G401.6 (cell line): Measurements from ENCODE around the gene ZFPM1.

Experiments
- FAIRE-seq: peaks from 2 replicates; lab custom pipeline; 2012; peaks lifted over from hg19 to GRCh38; lab: Jason Lieb, UNC

Gene ZFPM1

GRCh38 chr16:88541831-88542616, 88.9 kb downstream of the ZFPM1 start:
- no peak for FAIRE-seq

DNA sequence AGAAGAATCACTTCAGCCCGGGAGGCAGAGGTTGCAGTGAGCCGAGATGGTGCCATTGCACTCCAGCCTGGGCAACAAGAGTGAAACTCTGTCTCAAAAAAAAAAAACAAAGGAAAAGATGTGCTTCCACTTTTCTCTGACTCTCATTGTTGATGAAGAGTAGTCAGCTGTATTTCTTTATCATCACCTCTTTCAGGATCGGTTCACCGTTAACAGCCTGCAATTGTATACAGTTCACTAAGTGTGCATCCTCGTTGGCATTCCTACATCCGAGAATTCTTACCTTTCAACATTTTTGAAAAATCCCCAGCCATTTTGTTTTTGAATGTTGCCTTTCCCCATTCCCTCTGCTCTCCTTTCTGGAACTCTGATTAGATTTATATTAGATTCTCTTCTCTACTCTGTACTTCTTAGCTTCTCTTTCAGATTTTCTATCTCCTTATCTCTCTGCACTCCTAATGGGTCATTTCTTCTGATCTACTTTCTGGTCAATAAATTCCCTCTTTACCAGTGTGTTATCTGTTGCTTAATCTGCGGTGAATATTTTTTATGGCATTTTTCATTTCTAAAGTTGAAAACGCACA, 90.2 kb downstream of the ZFPM1 start:
- no peak for FAIRE-seq

DNA sequence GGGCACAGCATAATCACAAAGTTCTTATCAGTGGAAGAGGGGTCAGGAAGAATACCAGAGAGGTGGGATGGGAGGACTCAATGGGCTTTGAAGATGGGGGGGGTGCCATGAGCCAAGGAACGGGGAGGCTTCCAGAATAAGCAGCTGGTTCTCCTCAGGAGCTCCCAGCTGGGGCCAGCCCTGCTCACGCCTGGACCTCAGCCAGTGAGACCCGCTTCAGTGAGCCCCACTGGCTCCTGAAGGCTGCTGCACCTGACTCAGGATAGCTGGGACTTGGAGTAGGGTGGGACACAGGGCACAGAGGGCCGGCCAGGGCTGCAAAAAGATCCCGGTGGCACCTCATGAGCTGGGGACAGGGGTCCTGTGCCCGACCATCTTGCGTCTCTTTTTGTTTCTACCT, 92.7 kb downstream of the ZFPM1 start:
- FAIRE-seq = no peak

GRCh38 chr16:88548131-88548874, 95.2 kb downstream of the ZFPM1 start:
- no peak for FAIRE-seq

- no peak for FAIRE-seq
Measured at GRCh38 chr16:88548985-88549384, 95.9 kb downstream of the ZFPM1 start.

GRCh38 chr16:88549671-88550245, 96.7 kb downstream of the ZFPM1 start:
- FAIRE-seq = no peak

- no peak for FAIRE-seq
Measured at GRCh38 chr16:88550246-88550661, 97.2 kb downstream of the ZFPM1 start.

- FAIRE-seq = no peak
Measured at GRCh38 chr16:88552166-88552565, 99.1 kb downstream of the ZFPM1 start.

- FAIRE-seq = no peak
Measured at GRCh38 chr16:88552815-88553214, 99.7 kb downstream of the ZFPM1 start.

DNA sequence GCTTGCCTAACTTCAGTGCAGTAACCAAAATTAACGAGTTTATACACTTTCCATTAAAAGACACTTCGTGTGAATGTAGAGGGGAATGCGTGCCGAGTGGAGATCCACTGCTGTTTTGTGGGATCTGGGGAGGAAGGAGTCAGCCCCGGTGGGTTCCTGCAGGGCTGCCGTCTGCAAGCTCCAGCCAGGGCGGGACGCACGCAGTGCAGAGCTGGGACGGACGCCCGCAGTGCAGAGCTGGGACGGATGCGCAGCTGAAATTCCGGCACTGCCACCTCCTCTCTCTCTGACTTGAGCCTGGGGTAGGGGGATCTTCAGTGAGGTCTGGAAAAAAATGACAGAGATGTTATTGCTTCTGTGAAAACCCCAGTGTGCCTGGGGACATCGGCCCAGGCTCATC, 100.7 kb downstream of the ZFPM1 start:
- no peak for FAIRE-seq

DNA sequence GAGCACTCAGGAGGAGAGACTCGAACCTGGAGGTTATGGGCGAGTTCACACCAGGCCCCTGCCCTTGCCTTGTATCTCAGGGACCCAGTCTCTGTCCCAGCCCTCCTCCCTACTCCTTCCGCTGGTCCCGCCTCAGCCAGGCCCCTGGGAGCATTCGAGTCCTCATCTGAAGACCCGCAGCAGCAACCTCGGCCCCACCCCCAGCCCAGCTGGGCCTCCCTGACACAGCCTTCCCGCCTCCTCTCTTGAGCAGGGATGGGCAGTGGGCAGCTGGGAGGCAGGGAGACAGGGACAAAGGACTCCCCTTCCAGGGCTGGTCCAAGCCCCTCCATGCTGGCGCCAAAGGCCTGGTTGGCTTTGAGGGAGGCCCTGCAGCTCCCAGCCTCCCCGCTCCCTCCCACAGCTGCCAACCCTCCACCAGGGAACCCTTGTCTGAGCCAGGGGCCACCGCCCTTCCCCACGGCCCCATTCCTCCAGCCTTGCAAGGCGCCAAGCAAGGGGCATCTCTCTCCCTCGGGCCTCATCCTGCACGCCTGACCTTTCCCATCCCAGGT, 101.7 kb downstream of the ZFPM1 start:
- no peak for FAIRE-seq

GRCh38 chr16:88556294-88556988, 103.4 kb downstream of the ZFPM1 start:
- no peak for FAIRE-seq

GRCh38 chr16:88558457-88559442, 105.7 kb downstream of the ZFPM1 start:
- FAIRE-seq = no peak

DNA sequence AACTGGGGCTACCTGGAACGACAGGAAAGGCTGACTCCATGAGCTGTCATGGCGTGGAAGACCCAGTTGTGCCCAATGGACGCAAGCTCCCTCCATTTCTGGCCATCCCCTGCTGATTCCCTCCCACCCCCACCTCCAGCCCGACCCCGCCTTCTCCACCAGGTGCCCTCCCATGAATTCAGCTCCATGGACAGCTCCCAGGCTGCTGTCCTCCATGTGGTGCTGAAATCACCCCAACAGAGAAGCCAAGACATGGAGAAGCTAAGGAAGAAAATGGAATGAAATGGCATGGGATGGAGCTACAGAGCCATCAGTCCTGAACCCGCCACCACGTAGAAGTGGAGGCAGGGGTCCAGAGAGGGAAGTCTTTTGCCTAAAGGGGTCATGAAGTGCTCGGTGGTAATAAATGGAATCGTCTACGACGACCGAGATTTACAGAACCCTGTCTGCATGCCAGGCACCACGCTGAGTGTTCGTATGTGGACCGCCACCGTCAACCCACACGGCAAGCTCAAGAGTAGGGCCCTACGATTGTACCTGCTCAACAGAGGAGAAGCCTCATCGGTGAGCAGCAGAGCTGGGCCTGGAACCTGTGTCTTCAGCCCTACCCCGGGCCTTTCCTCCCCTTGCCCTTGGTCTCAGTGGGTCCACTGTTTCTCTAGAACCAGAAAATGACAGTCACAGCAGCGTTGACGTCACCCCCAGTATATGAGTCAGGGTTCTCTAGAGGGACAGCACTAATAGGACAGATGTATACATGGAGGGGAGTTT, 107.8 kb downstream of the ZFPM1 start:
- FAIRE-seq = no peak

GRCh38 chr16:88561485-88562359, 108.6 kb downstream of the ZFPM1 start:
- FAIRE-seq = no peak

- FAIRE-seq = no peak
Measured at GRCh38 chr16:88566158-88566557, 113.1 kb downstream of the ZFPM1 start.

DNA sequence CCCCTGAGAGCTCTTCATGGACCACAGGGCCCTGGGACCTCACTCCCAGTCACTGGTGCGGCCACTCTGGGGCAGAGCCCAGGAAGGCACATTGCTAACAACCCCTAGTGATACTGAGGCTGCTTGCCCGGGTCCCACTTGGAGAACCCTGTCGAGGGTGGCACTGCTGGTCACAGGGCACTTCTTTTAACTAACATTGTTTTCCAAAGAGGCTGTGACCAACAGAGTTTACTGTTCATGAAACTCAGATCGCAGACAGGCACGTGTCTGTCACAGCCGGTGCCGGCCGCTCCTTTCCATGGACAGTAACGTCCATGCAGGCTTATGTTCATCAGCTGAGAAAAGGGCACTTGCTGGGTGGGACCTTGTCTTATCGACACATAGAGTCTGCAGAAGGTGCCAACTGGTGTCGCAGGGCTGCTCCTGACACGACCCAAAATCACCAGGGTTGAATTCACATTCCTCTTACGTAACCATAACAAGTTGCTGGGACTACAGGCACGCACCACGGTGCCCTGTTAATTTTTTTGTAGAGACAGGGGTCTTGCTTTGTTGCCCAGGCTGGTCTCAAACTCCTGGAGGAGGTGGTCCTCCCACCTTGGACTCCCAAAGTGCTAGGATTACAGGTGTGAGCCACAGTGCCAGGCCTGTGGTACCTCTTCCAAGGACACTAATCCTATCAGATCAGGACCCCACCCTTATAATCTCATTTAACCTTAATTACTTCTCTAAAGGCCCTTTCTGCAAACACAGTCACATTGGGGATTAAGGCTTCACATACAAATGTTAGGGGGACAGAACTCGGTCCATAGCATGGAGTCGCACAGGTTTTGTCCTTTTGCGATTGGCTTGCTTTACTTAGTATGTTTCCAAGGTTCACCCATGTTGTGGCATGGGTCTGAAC, 115.9 kb downstream of the ZFPM1 start:
- no peak for FAIRE-seq

GRCh38 chr16:88569614-88569984, 116.5 kb downstream of the ZFPM1 start:
- FAIRE-seq = no peak
